Activated naive CD8-positive, alpha-beta T cell treated with anti-CD3 and anti-CD28 coated beads, Interleukin-2, amount 50 U/mL, for 24 hours (primary cell): Measurements from ENCODE around the gene ZNF365.

ENCODE experiments used
- ATAC-seq: fragments of 150-1000 bp; cut with Tn5 transposase; one replicate; pipeline ENCODE4 v1.10.0; 2021
- DNase-seq: peaks from one replicate; pipeline ENCODE4 v3.0.0; 2021
- H3K27ac Mint-ChIP-seq: one replicate; pipeline ENCODE4 v1.8.0; 2021; ENCODE audit warnings: mild to moderate bottlenecking, mixed read lengths
- H3K27me3 Mint-ChIP-seq: one replicate; pipeline ENCODE4 v1.8.0; 2021; ENCODE audit warnings: mixed read lengths
- H3K36me3 Mint-ChIP-seq: one replicate; pipeline ENCODE4 v1.8.0; 2021; ENCODE audit warnings: low read depth, mixed read lengths
- H3K4me1 Mint-ChIP-seq: one replicate; pipeline ENCODE4 v1.8.0; 2021; ENCODE audit warnings: mixed read lengths
- H3K4me3 Mint-ChIP-seq: one replicate; pipeline ENCODE4 v1.8.0; 2021; ENCODE audit warnings: mild to moderate bottlenecking, moderate library complexity, mixed read lengths
- H3K9me3 Mint-ChIP-seq: one replicate; pipeline ENCODE4 v1.8.0; 2021; ENCODE audit warnings: mixed read lengths

Gene ZNF365

GRCh38 chr10:62414359-62414758, 40.2 kb downstream of the ZNF365 start:
- DNase-seq: no peak
- Mint-ChIP-seq H3K27me3 (peaks cover 39% of the 10 kb centered on the region), H3K27ac (no peak overlapping the region), H3K4me3 (no peak overlapping the region), H3K4me1 (no peaks in the 10 kb centered on the region), H3K36me3 (peaks cover 2% of the 10 kb centered on the region), H3K9me3 (peaks cover 11% of the 10 kb centered on the region)
- ATAC-seq: no peak

GRCh38 chr10:62422068-62422590, 48.0 kb downstream of the ZNF365 start:
- H3K36me3 Mint-ChIP-seq: no peaks in the 10 kb centered on the region
- H3K4me3 Mint-ChIP-seq: no peak overlapping the region
- H3K9me3 Mint-ChIP-seq: peaks cover 3% of the 10 kb centered on the region

GRCh38 chr10:62424026-62424425, 49.9 kb downstream of the ZNF365 start:
- DNase-seq (no peak), ATAC-seq (no peak)
- no peaks in the 10 kb centered on the region for H3K27me3 Mint-ChIP-seq
- H3K4me1 Mint-ChIP-seq: peaks cover 37% of the 10 kb centered on the region
- no peak overlapping the region for H3K4me3 Mint-ChIP-seq
- H3K36me3 Mint-ChIP-seq: no peaks in the 10 kb centered on the region
- no peak overlapping the region for H3K27ac Mint-ChIP-seq
- peaks cover 13% of the 10 kb centered on the region for H3K9me3 Mint-ChIP-seq

More at GRCh38 chr10:62422068-62422590, 48.0 kb downstream of the ZNF365 start:
- Mint-ChIP-seq H3K27ac (no peak overlapping the region), H3K4me1 (peaks cover 37% of the 10 kb centered on the region), H3K27me3 (peaks cover 7% of the 10 kb centered on the region)
- no peak for DNase-seq
- ATAC-seq: no peak

GRCh38 chr10:62426086-62426485, 51.9 kb downstream of the ZNF365 start:
- Mint-ChIP-seq H3K27me3 (no peaks in the 10 kb centered on the region), H3K27ac (peak overlapping the region; percentile 43), H3K9me3 (peaks cover 17% of the 10 kb centered on the region), H3K4me3 (no peak overlapping the region), H3K4me1 (peaks cover 37% of the 10 kb centered on the region), H3K36me3 (no peaks in the 10 kb centered on the region)
- DNase-seq (peak; percentile 18), ATAC-seq (peak; percentile 99)

GRCh38 chr10:62426600-62426999, 52.4 kb downstream of the ZNF365 start:
- peaks cover 17% of the 10 kb centered on the region for H3K9me3 Mint-ChIP-seq
- peaks cover 39% of the 10 kb centered on the region for H3K4me1 Mint-ChIP-seq
- H3K4me3 Mint-ChIP-seq: no peak overlapping the region
- peak overlapping the region; percentile 43 for H3K27ac Mint-ChIP-seq
- DNase-seq: no peak
- H3K36me3 Mint-ChIP-seq: no peaks in the 10 kb centered on the region
- no peaks in the 10 kb centered on the region for H3K27me3 Mint-ChIP-seq
- no peak for ATAC-seq

- DNase-seq (no peak), ATAC-seq (no peak)
- Mint-ChIP-seq H3K4me1 (peaks cover 34% of the 10 kb centered on the region), H3K36me3 (no peaks in the 10 kb centered on the region), H3K9me3 (peaks cover 20% of the 10 kb centered on the region), H3K27ac (no peak overlapping the region), H3K27me3 (peaks cover 5% of the 10 kb centered on the region), H3K4me3 (no peak overlapping the region)
Measured at GRCh38 chr10:62430881-62431280, 56.7 kb downstream of the ZNF365 start.

GRCh38 chr10:62433181-62433692, 59.1 kb downstream of the ZNF365 start:
- peak; percentile 58 for DNase-seq
- ATAC-seq: peak; percentile 86
- Mint-ChIP-seq H3K27ac (peak overlapping the region; percentile 45), H3K36me3 (no peaks in the 10 kb centered on the region), H3K4me1 (peaks cover 26% of the 10 kb centered on the region), H3K27me3 (peaks cover 6% of the 10 kb centered on the region), H3K9me3 (peaks cover 9% of the 10 kb centered on the region), H3K4me3 (peak overlapping the region; percentile 24)

- ATAC-seq: no peak
- no peak overlapping the region for H3K27ac Mint-ChIP-seq
- no peak for DNase-seq
- peaks cover 8% of the 10 kb centered on the region for H3K27me3 Mint-ChIP-seq
- H3K9me3 Mint-ChIP-seq: peaks cover 6% of the 10 kb centered on the region
- no peaks in the 10 kb centered on the region for H3K36me3 Mint-ChIP-seq
- no peak overlapping the region for H3K4me3 Mint-ChIP-seq
- H3K4me1 Mint-ChIP-seq: peaks cover 26% of the 10 kb centered on the region
Measured at GRCh38 chr10:62433901-62434300, 59.7 kb downstream of the ZNF365 start.

GRCh38 chr10:62437696-62438095, 63.5 kb downstream of the ZNF365 start:
- DNase-seq (no peak), ATAC-seq (peak; percentile 20)
- Mint-ChIP-seq H3K36me3 (no peaks in the 10 kb centered on the region), H3K4me1 (peaks cover 21% of the 10 kb centered on the region), H3K9me3 (peaks cover 3% of the 10 kb centered on the region), H3K4me3 (no peak overlapping the region), H3K27ac (no peak overlapping the region), H3K27me3 (peaks cover 8% of the 10 kb centered on the region)

- Mint-ChIP-seq H3K4me3 (no peak overlapping the region), H3K27ac (no peak overlapping the region), H3K4me1 (peaks cover 2% of the 10 kb centered on the region), H3K9me3 (no peaks in the 10 kb centered on the region), H3K27me3 (peaks cover 9% of the 10 kb centered on the region), H3K36me3 (no peaks in the 10 kb centered on the region)
- ATAC-seq (no peak), DNase-seq (no peak)
Measured at GRCh38 chr10:62442006-62442405, 67.8 kb downstream of the ZNF365 start.

GRCh38 chr10:62442894-62443669, 68.9 kb downstream of the ZNF365 start:
- Mint-ChIP-seq H3K4me1 (no peaks in the 10 kb centered on the region), H3K27ac (no peak overlapping the region), H3K9me3 (no peaks in the 10 kb centered on the region), H3K27me3 (peaks cover 9% of the 10 kb centered on the region), H3K36me3 (no peaks in the 10 kb centered on the region), H3K4me3 (no peak overlapping the region)
- ATAC-seq: no peak
- no peak for DNase-seq

- Mint-ChIP-seq H3K27me3 (peaks cover 7% of the 10 kb centered on the region), H3K27ac (no peak overlapping the region), H3K36me3 (no peaks in the 10 kb centered on the region), H3K9me3 (no peaks in the 10 kb centered on the region), H3K4me1 (no peaks in the 10 kb centered on the region), H3K4me3 (no peak overlapping the region)
- no peak for ATAC-seq
- no peak for DNase-seq
Measured at GRCh38 chr10:62443866-62444265, 69.7 kb downstream of the ZNF365 start.

GRCh38 chr10:62446627-62447026, 72.5 kb downstream of the ZNF365 start:
- Mint-ChIP-seq H3K9me3 (no peaks in the 10 kb centered on the region), H3K4me3 (no peak overlapping the region), H3K4me1 (peaks cover 5% of the 10 kb centered on the region), H3K27me3 (peaks cover 7% of the 10 kb centered on the region), H3K27ac (no peak overlapping the region), H3K36me3 (no peaks in the 10 kb centered on the region)
- DNase-seq: no peak
- ATAC-seq: no peak

- DNase-seq: no peak
- Mint-ChIP-seq H3K4me1 (peaks cover 5% of the 10 kb centered on the region), H3K36me3 (no peaks in the 10 kb centered on the region), H3K9me3 (peaks cover 5% of the 10 kb centered on the region), H3K27ac (no peak overlapping the region), H3K4me3 (no peak overlapping the region), H3K27me3 (peaks cover 2% of the 10 kb centered on the region)
- ATAC-seq: no peak
Measured at GRCh38 chr10:62450912-62451610, 76.9 kb downstream of the ZNF365 start.

GRCh38 chr10:62451611-62451975, 77.4 kb downstream of the ZNF365 start:
- DNase-seq (no peak), ATAC-seq (no peak)
- Mint-ChIP-seq H3K9me3 (peaks cover 5% of the 10 kb centered on the region), H3K36me3 (no peaks in the 10 kb centered on the region), H3K4me3 (no peak overlapping the region), H3K27me3 (peaks cover 1% of the 10 kb centered on the region), H3K4me1 (peaks cover 10% of the 10 kb centered on the region), H3K27ac (no peak overlapping the region)
